K562 (cell line): Measurements from ENCODE around the gene SCP2. TPM values are rescaled to one million over a fixed set of nuclear protein-coding genes. Genes with fewer than 3 reads are reported as not detected.

Source experiments
- ATAC-seq: fragments of 200-7000 bp; cut with Tn5 transposase; 3 replicates; pipeline ENCODE4 v1.9.1; 2020; ENCODE audit warnings: moderate library complexity
- BruUV-seq: library from RNA; stranded (reverse); fragments of 400-500 nt; replicated peaks from 2 replicates; lab custom pipeline; 2021; lab: Mats Ljungman, UMichigan
- CTCF ChIA-PET: fragments of 300-600 bp; formaldehyde crosslinking; extraction: SDS; loops from one replicate; lab custom pipeline; 2021; ENCODE audit warnings: low intra/inter-chr PET ratio; lab: Yijun Ruan, JAX
- POLR2A ChIA-PET: fragments of 300-600, 350-650 bp; sonication (Branson Sonifier 250); formaldehyde crosslinking; extraction: SDS; loops from one replicate; lab custom pipeline; 2021; ENCODE audit warnings: antibody characterized with exemption, inconsistent platforms; lab: Yijun Ruan, JAX
- DNase-seq, 4 experiments: peaks; one replicate each; pipeline versions ENCODE4 v3.0.0 to v3.0.0-alpha.2; 2011 to 2018; ENCODE audit warnings: low spot score in 3 of 4, mixed read lengths in 3 of 4; ENCODE audit errors: extremely low read depth in 1 of 4
- FAIRE-seq: peaks from 2 replicates; lab custom pipeline; 2011; peaks lifted over from hg19 to GRCh38; lab: Jason Lieb, UNC
- H2AFZ ChIP-seq: 2 replicates; pipeline ENCODE4 v1.6.0; 2011; ENCODE audit warnings: low read depth, low read length, control low read depth, inconsistent platforms
- H3K27ac ChIP-seq: fragments of 200-600 bp; 3 replicates; pipeline ENCODE4 v1.8.0; 2011; ENCODE audit warnings: low read depth, mild to moderate bottlenecking, control low read depth, inconsistent platforms, low read length, moderate library complexity, mixed read lengths; ENCODE audit errors: extremely low read depth
- H3K27me3 ChIP-seq, 2 experiments: fragments of 300-600 bp in 1 of 2; 2 replicates in 1 of 2; 3 replicates in 1 of 2; pipeline versions ENCODE4 v1.6.0 to v1.8.0; 2011; ENCODE audit warnings: inconsistent platforms in 2 of 2, low read length in 2 of 2, mild to moderate bottlenecking in 1 of 2, mixed read lengths in 1 of 2, moderate library complexity in 1 of 2; ENCODE audit not compliant: control insufficient read depth in 2 of 2, insufficient read depth in 2 of 2
- H3K36me3 ChIP-seq: fragments of 300-600 bp; 3 replicates; pipeline ENCODE4 v1.8.0; 2011; ENCODE audit warnings: mild to moderate bottlenecking, low read length, inconsistent platforms; ENCODE audit not compliant: control insufficient read depth, insufficient read depth
- H3K4me1 ChIP-seq, 2 experiments: fragments of 200-600 bp in 1 of 2; replicated peaks in 1 of 2; 2 replicates in 1 of 2; 3 replicates in 1 of 2; pipeline versions ENCODE4 v1.5.1 to v1.8.0; 2011; ENCODE audit warnings: inconsistent platforms in 2 of 2, low read length in 2 of 2, mild to moderate bottlenecking in 1 of 2, mixed read lengths in 1 of 2, moderate library complexity in 1 of 2; ENCODE audit not compliant: control insufficient read depth in 2 of 2, insufficient read depth in 2 of 2
- H3K4me2 ChIP-seq: 2 replicates; pipeline ENCODE4 v1.6.1; 2011; ENCODE audit warnings: low read length, control low read depth, inconsistent platforms, mixed read lengths; ENCODE audit not compliant: insufficient read depth
- H3K4me3 ChIP-seq: fragments of 200-600 bp; sonication (generic), shearing (Covaris generic); 2 replicates; pipeline ENCODE4 v1.5.1; 2016; ENCODE audit warnings: control low read depth, inconsistent platforms
- H3K79me2 ChIP-seq: fragments of 200-600 bp; 3 replicates; pipeline ENCODE4 v1.8.0; 2011; ENCODE audit warnings: low read length, inconsistent platforms; ENCODE audit not compliant: control insufficient read depth, insufficient read depth
- H3K9ac ChIP-seq, 2 experiments: 2 replicates each; pipeline versions ENCODE4 v1.6.0 to v1.6.1; 2011; ENCODE audit warnings: low read depth in 2 of 2, low read length in 2 of 2, control low read depth in 1 of 2, inconsistent platforms in 1 of 2, mild to moderate bottlenecking in 1 of 2, mixed read lengths in 1 of 2; ENCODE audit not compliant: insufficient read depth in 1 of 2
- H3K9me1 ChIP-seq: one replicate; pipeline ENCODE4 v1.6.0; 2011; ENCODE audit warnings: inconsistent platforms, mild to moderate bottlenecking, low read length, moderate library complexity; ENCODE audit not compliant: control insufficient read depth, insufficient read depth
- H3K9me3 ChIP-seq: replicated peaks from 2 replicates; pipeline ENCODE4 v1.5.1; 2011; ENCODE audit warnings: low read depth, low read length, inconsistent platforms; ENCODE audit not compliant: control insufficient read depth, insufficient read depth
- H4K20me1 ChIP-seq: replicated peaks from 2 replicates; pipeline ENCODE4 v1.6.1; 2011; ENCODE audit warnings: low read length, inconsistent platforms, mixed read lengths; ENCODE audit not compliant: control insufficient read depth, insufficient read depth
- AFF4 ChIP-seq: sonication (generic); formaldehyde crosslinking; IDR thresholded peaks from 2 replicates; pipeline ENCODE4 v1.8.0; 2023; ENCODE audit warnings: mild to moderate bottlenecking, missing genetic modification reagents
- BRF1 ChIP-seq: IDR thresholded peaks from 3 replicates; pipeline ENCODE4 v1.6.1; 2011; ENCODE audit warnings: borderline replicate concordance, mild to moderate bottlenecking; ENCODE audit not compliant: insufficient read length; ENCODE audit errors: extremely low read depth
- CC2D1A ChIP-seq: fragments of 450-650 bp; IDR thresholded peaks from 2 replicates; pipeline ENCODE4 v1.6.1; 2017; ENCODE audit warnings: mild to moderate bottlenecking
- HDAC2 ChIP-seq: fragments of 450-650 bp; IDR thresholded peaks from 2 replicates; pipeline ENCODE4 v1.6.1; 2016; ENCODE audit warnings: mild to moderate bottlenecking
- HEY1 ChIP-seq: fragments of 250-450 bp; sonication (Bioruptor Pico); IDR thresholded peaks from 2 replicates; pipeline ENCODE4 v1.5.0; 2020; ENCODE audit warnings: mild to moderate bottlenecking, moderate library complexity, borderline replicate concordance
- KLF16 ChIP-seq: IDR thresholded peaks from 2 replicates; pipeline ENCODE4 v1.6.1; 2016; ENCODE audit warnings: antibody characterized with exemption
- MEF2D ChIP-seq: conservative IDR thresholded peaks from 2 replicates; pipeline ENCODE4 v1.6.1; 2016; ENCODE audit warnings: low read depth, missing genetic modification characterization, missing compliant biosample characterization
- PTTG1 ChIP-seq: fragments of 450-650 bp; IDR thresholded peaks from 2 replicates; pipeline ENCODE4 v1.6.1; 2016; ENCODE audit warnings: low read depth, mild to moderate bottlenecking, missing genetic modification characterization, missing compliant biosample characterization
- SRSF7 ChIP-seq: fragments of 200-400 bp; formaldehyde crosslinking; optimal IDR thresholded peaks from 2 replicates; pipeline ENCODE3; 2017; ENCODE audit warnings: mild to moderate bottlenecking, low read depth, low read length
- STAT5A ChIP-seq: IDR thresholded peaks from 2 replicates; pipeline ENCODE4 v1.6.1; 2012; ENCODE audit warnings: low read length, inconsistent platforms, borderline replicate concordance
- ZNF398 ChIP-seq: fragments of 250-450 bp; sonication (Bioruptor Pico); IDR thresholded peaks from 2 replicates; pipeline ENCODE4 v1.8.0; 2021; ENCODE audit warnings: moderate library complexity, mild to moderate bottlenecking, inconsistent platforms
- WGBS: fragments of 100-300 bp; shearing (Covaris generic); methylation state at CpG from one replicate; pipeline ENCODE4 v1.1.6; 2016; ENCODE audit warnings: low coverage, mixed read lengths; ENCODE audit not compliant: insufficient coverage; ENCODE audit errors: missing lambda C conversion rate; 5-methylcytosine and 5-hydroxymethylcytosine counted together
- in situ Hi-C: fragments of 300-500 bp; cut with MboI; formaldehyde crosslinking; loops from 4 replicates; pipeline ENCODE4 v1.15.0; 2018; ENCODE audit warnings: inconsistent platforms, mixed read lengths
- intact Hi-C: fragments of 100-400 bp; cut with micrococcal nuclease; formaldehyde crosslinking; loops from 2 replicates; pipeline ENCODE4 v1.14.2; 2022
- polyA plus RNA-seq, 8 experiments: library from polyadenylated mRNA; depleted of rRNA in 4 of 8; stranded (reverse) in 5 of 8; unstranded in 3 of 8; fragments of >200 nt; fragmentation: Nextera tagmentation in 2 of 8; fragmentation: Illumina TruSeq in 1 of 8; extraction: Ambion mirVana in 2 of 8; extraction: Trizol in 1 of 8; gene quantifications; 2 replicates each; pipeline versions ENCODE4 v1.2.1 to v1.2.3, GENCODE V29; 2011 to 2014; ENCODE audit warnings: inconsistent platforms in 1 of 8, missing spikeins in 1 of 8
- total RNA-seq, 7 experiments: library from RNA; depleted of rRNA in 6 of 7; stranded (reverse); fragments of >200 nt in 6 of 7; fragmentation: Illumina TruSeq in 2 of 7; extraction: Trizol in 2 of 7; gene quantifications; 2 replicates each; pipeline versions ENCODE4 v1.2.1 to v1.2.3, GENCODE V29; 2011 to 2021; ENCODE audit warnings: low replicate concordance in 1 of 7
- TF ChIP-seq, protein P1 (sequence below): fragments of 250-450 bp; sonication (Bioruptor Pico); IDR thresholded peaks from 2 replicates; pipeline ENCODE4 v1.5.0; 2022; ENCODE audit warnings: mild to moderate bottlenecking
- TF ChIP-seq, protein P2 (sequence below): sonication (generic); formaldehyde crosslinking; IDR thresholded peaks from 2 replicates; pipeline ENCODE4 v1.8.0; 2022; ENCODE audit warnings: missing genetic modification reagents, mild to moderate bottlenecking, moderate library complexity, borderline replicate concordance

The SCP2 gene
- total and polyA plus RNA-seq, 9 of the 15 experiments (the other 6 are each of a cell fraction or from before 2014, with no cell fraction given): 63.8 to 258 (median 106) TPM

GRCh38 chr1:53011175-53011574 is 84.1 kb downstream of the SCP2 start:
- no TSS peak for BruUV-seq
- in situ Hi-C loops: no loop called here
- ChIA-PET CTCF (no interaction called here), POLR2A (interaction anchor here (0.6 to 1.5 kb wide), 4 partner anchors 10 to 32 kb away, joined by 3 to 7 read pairs (median 3); no protein-coding TSS in a partner anchor)
- Histone ChIP-seq H4K20me1 (no peaks in the 10 kb centered on the region), H3K27ac (no peak overlapping the region), H2AFZ (no peak overlapping the region), H3K4me2 (no peak overlapping the region), H3K9me3 (no peaks in the 10 kb centered on the region), H3K79me2 (peaks cover 13% of the 10 kb centered on the region), H3K4me3 (no peak overlapping the region), H3K27me3 (no peaks in the 10 kb centered on the region), H3K9ac (no peak overlapping the region), H3K4me1 (peaks cover 0 to 10% of the 10 kb centered on the region in 2 experiments; a peak in 3 of 5 replicates), H3K36me3 (no peaks in the 10 kb centered on the region), H3K9me1 (no peaks in the 10 kb centered on the region)
- ATAC-seq: peak; percentile 36
- no peak for FAIRE-seq
- WGBS: 0% methylated on average over 4 of the region's 4 CpGs
- intact Hi-C loops: no loop called here
- DNase-seq: peak; percentile 27 to 43 (median 30)
- TF ChIP-seq, protein P1, sequence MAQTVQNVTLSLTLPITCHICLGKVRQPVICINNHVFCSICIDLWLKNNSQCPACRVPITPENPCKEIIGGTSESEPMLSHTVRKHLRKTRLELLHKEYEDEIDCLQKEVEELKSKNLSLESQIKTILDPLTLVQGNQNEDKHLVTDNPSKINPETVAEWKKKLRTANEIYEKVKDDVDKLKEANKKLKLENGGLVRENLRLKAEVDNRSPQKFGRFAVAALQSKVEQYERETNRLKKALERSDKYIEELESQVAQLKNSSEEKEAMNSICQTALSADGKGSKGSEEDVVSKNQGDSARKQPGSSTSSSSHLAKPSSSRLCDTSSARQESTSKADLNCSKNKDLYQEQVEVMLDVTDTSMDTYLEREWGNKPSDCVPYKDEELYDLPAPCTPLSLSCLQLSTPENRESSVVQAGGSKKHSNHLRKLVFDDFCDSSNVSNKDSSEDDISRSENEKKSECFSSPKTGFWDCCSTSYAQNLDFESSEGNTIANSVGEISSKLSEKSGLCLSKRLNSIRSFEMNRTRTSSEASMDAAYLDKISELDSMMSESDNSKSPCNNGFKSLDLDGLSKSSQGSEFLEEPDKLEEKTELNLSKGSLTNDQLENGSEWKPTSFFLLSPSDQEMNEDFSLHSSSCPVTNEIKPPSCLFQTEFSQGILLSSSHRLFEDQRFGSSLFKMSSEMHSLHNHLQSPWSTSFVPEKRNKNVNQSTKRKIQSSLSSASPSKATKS (CRISPR knock-in tag): no peak
- TF ChIP-seq SRSF7 (no peak), HEY1 (CRISPR knock-in tag) (no peak), STAT5A (peak; percentile 58; the same call in 1 of the 2 replicates), KLF16 (peak; percentile 70; the same call in 1 of the 2 replicates), MEF2D (tag) (peak; percentile 98), AFF4 (CRISPR knock-in tag) (no peak), ZNF398 (no peak), CC2D1A (peak; percentile 32; the same call in 1 of the 2 replicates), BRF1 (no peak), HDAC2 (peak; percentile 73; the same call in 1 of the 2 replicates), PTTG1 (no peak)
- TF ChIP-seq, protein P2, sequence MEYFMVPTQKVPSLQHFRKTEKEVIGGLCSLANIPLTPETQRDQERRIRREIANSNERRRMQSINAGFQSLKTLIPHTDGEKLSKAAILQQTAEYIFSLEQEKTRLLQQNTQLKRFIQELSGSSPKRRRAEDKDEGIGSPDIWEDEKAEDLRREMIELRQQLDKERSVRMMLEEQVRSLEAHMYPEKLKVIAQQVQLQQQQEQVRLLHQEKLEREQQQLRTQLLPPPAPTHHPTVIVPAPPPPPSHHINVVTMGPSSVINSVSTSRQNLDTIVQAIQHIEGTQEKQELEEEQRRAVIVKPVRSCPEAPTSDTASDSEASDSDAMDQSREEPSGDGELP (CRISPR knock-in tag): no peak
